HuH-7.5 (cell line): ENCODE measurements around the gene NKRF.

Source experiments
- DNase-seq: peaks from one replicate; pipeline ENCODE4 v3.0.0; 2011; ENCODE audit warnings: low spot score

The NKRF gene

GRCh38 chrX:119607018-119607389 lies 780 bp upstream of the NKRF start:
- DNase-seq: no peak

- peak; percentile 15 for DNase-seq
Observed at GRCh38 chrX:119605464-119606279, 552 bp downstream of the NKRF start.

GRCh38 chrX:119604766-119605463 lies 1.3 kb downstream of the NKRF start:
- no peak for DNase-seq

GRCh38 chrX:119602701-119603255 lies 3.4 kb downstream of the NKRF start:
- no peak for DNase-seq

- DNase-seq: no peak
Observed at GRCh38 chrX:119589810-119590209, 16.4 kb downstream of the NKRF start.

GRCh38 chrX:119583431-119584059 lies 22.7 kb downstream of the NKRF start:
- no peak for DNase-seq

GRCh38 chrX:119579414-119579813 lies 26.8 kb downstream of the NKRF start:
- no peak for DNase-seq

- DNase-seq: peak; percentile 74
Observed at GRCh38 chrX:119574394-119575266, 31.6 kb downstream of the NKRF start, which contains the start of gene UBE2A. TSS of gene UBE2A (plus strand) at chrX:119574563. CDS start at chrX:119574712, 149 bp downstream.

- peak; percentile 40 for DNase-seq
Observed at GRCh38 chrX:119573840-119574393, 32.3 kb downstream of the NKRF start.

- DNase-seq: no peak
Observed at GRCh38 chrX:119573222-119573621, 33.0 kb downstream of the NKRF start.

- DNase-seq: no peak
Observed at GRCh38 chrX:119570351-119570835, 35.8 kb downstream of the NKRF start.

- peak; percentile 61 for DNase-seq
Observed at GRCh38 chrX:119565107-119565663, 41.0 kb downstream of the NKRF start, which contains the start of gene STEEP1. TSS of gene STEEP1 (minus strand) at chrX:119565409. CDS start at chrX:119565355, 54 bp downstream.

- DNase-seq: no peak
Observed at GRCh38 chrX:119552508-119552907, 53.7 kb downstream of the NKRF start.

- no peak for DNase-seq
Observed at GRCh38 chrX:119549327-119550016, 56.8 kb downstream of the NKRF start.

- no peak for DNase-seq
Observed at GRCh38 chrX:119541188-119541587, 65.0 kb downstream of the NKRF start.

GRCh38 chrX:119539872-119540271 lies 66.4 kb downstream of the NKRF start:
- DNase-seq: no peak
